Stimulated activated CD8-positive, alpha-beta memory T cell treated with anti-CD3 and anti-CD28 coated beads, Interleukin-15, amount 100 ng/mL, for 48 hours (primary cell): Measurements from ENCODE around the gene AKT3.

Source experiments
- DNase-seq, 2 donors: peaks; one replicate each; pipeline ENCODE4 v3.0.0-alpha.2; 2020; ENCODE audit warnings: low read depth in 2 of 2

The AKT3 gene

GRCh38 chr1:243557866-243558265, 292.2 kb downstream of the AKT3 start:
- DNase-seq, result no peak

GRCh38 chr1:243554686-243555085, 295.4 kb downstream of the AKT3 start:
- no peak for DNase-seq

DNA sequence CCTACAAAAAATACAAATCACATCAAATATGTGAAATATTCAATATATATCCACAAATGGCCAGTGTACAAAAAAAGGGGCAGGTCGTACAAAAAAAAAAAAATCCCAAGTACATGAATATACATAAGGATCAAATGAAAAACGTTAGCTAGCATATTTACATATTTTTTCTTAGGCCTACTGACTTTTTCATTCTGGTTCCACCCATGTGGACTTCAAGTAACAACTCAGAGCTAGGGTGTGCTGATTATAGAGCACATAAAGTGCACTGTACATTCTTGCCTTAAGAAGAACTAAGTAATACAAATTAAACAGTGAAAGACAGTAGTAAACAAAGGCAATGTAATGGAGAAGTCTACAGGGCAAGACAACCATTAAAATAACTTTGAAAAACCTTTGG, 297.0 kb downstream of the AKT3 start:
- no peak for DNase-seq

DNA sequence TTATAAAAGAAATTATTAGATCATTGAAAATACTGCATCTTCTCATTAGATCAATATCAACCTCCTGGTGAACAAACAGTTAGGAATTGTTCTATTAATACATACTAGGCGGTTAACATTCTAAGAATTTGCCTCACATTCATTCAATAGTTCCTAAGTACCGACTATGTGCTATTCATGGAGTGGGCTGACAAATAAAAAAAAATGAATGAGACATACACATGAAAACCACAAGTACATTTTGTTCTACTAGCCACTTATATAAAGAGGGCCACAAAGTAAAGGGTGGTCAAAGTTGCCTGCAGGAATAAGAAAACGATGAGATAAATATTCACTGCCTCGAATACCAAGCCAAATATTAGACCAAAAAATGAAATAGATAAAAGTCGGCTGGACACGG, 299.8 kb downstream of the AKT3 start:
- no peak for DNase-seq

DNA sequence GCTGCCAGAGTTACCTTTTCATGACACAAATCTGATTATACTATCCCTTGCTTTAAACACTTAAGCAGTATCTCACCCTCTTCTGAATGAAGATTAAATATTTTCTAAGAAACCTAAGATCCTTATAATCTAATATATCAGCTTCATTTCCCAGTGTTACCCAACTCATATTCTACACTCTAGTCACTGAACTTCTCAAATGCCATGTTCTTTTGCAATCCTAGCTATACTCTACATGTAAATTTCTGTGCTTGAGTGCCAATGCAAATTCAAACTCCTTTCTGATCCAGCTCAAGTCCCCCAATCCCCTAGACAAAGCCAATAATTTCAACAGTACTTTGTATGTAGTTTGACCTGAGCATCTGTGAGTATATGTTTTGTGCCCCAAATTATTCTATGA, 300.3 kb downstream of the AKT3 start:
- DNase-seq, result no peak

DNA sequence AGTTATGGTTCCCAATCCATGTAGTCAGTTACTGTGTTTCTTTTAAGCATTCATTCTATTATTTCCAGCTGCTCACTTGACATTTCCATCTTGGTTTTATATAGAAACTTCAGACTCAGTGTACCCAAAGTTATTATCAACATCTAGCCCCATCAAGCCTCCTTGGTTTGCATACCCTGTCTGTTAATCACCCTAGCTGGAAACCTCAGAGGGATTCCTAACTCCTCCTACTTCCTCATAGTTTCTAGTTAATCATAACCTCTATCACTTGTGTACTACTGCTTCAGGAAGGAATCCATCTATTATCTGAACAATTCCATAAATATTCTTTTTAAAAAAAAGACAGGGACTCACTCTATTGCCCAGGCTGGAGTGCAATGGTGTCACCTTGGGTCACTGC, 300.9 kb downstream of the AKT3 start:
- DNase-seq, result no peak

- no peak for DNase-seq
These were observed 301.5 kb downstream of the AKT3 start for GRCh38 chr1:243548516-243548915.

DNA sequence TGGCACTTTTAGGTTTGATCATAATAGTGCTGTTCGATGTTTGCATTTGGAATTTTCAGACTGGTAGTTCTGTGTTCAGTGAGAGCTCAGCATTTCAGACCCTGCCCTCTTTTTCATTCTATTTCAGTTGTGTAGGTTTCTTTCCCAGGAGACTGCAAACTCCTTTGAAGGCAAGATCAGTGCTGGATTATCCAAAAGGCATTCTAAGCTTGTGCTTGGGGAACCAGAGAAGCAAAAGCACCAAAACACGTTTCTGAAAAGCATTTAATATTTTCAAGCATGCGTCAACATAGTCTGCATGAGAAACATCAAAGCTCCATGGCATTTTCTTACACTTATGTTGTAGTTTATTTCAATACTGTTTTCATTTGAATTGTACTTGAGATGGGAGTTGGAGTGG, 302.2 kb downstream of the AKT3 start:
- DNase-seq, result no peak

DNA sequence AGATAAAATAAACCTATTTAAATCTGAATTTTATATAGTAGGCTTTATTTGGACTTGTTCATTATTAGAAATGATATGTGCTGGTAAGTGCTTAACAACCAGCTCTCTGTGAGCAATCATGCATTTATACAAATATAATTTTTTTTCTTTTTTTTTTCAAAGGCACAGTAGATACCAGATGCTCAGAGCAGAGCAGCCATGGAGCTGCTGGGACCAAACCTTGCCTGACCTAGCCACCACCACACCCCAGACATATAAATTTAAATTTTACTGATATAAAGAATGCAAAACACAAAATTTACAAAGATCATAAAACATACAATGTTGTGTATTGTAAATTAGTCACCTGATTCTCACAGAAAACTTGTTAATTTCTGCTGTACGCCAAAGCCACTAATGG, 303.6 kb downstream of the AKT3 start:
- no peak for DNase-seq

DNA sequence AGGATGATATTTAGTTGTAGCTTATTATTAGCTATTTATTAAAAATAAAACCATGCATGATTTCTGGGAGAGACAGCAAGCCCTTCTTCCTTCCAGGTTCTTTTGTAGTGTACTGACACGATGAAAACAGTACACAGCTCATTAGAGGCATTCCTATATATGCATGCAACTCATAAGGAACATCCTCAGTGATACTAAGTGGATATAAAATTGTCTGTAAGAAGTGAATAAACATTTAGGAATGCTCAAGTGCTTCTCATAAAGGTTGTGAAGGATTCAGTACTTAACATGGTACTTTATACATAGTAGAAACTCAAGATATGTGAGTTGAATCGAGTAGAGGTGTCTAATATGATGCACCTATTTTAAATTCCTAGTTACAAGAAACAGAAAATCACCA, 306.5 kb downstream of the AKT3 start:
- DNase-seq, result no peak

GRCh38 chr1:243542739-243543415, 307.2 kb downstream of the AKT3 start:
- no peak for DNase-seq

GRCh38 chr1:243539636-243540035, 310.4 kb downstream of the AKT3 start:
- DNase-seq, result no peak

DNA sequence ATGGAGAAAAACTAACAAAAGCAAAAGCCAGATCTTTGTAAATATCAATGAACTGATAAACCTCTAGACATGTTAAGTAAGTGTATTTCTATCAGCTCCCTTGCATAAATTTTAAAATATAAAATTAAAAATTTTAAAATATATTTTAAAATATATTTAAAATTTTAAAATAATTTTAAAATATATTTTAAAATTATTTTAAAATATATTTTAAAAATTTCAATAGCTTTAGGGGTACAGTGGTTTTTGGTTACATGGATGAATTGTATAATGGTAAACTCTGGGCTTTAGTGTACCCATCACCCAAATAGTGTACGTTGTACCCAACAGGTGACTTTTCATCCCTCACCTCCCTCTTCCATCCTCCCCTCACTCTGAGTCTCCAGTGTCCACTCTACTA, 315.0 kb downstream of the AKT3 start:
- no peak for DNase-seq

- DNase-seq, result no peak
These were observed 320.5 kb downstream of the AKT3 start for GRCh38 chr1:243529512-243529911.

- no peak for DNase-seq
These were observed 321.5 kb downstream of the AKT3 start for GRCh38 chr1:243528459-243529121.

DNA sequence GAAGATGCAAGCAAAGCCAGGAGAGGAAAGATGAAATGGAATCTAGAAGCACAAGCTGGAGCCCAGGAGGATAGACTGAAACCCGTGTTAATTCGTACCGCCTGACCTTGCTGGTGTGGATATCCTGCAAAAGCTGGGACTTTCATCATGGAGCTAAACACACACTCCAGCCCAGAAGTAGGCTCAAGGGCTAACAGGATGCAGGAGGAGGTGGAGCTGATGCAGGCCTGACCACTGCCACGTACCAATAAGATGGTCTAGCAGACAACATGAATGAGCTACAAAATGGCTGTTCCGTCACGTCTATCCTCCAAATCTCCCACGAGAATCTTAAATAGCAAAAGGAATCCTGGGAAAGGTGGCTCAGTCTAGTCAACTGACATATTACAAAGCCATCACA, 323.9 kb downstream of the AKT3 start:
- DNase-seq, result no peak

DNA sequence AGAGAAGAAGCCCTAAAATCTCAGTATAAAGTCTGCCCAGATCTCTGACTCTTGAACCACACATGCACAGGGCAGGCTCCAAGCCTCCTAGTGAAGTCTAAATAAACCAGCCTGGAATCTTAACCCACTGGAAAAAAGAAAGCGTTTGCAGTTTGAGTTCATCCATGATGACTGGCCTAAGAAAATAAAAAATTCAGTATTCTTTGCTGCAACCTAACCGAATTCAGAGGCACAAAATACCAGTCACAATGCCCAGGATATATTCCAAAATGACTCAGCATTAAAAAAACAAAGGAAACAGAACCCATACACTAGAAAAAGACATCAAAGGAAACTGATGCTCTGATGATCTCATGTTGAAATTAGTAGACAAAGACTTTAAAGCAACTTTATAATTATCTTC, 325.0 kb downstream of the AKT3 start:
- DNase-seq, result no peak

GRCh38 chr1:243523766-243524165, 326.3 kb downstream of the AKT3 start:
- no peak for DNase-seq

GRCh38 chr1:243520831-243521230, 329.2 kb downstream of the AKT3 start:
- DNase-seq, result no peak

GRCh38 chr1:243514927-243515326, 335.1 kb downstream of the AKT3 start:
- no peak for DNase-seq

DNA sequence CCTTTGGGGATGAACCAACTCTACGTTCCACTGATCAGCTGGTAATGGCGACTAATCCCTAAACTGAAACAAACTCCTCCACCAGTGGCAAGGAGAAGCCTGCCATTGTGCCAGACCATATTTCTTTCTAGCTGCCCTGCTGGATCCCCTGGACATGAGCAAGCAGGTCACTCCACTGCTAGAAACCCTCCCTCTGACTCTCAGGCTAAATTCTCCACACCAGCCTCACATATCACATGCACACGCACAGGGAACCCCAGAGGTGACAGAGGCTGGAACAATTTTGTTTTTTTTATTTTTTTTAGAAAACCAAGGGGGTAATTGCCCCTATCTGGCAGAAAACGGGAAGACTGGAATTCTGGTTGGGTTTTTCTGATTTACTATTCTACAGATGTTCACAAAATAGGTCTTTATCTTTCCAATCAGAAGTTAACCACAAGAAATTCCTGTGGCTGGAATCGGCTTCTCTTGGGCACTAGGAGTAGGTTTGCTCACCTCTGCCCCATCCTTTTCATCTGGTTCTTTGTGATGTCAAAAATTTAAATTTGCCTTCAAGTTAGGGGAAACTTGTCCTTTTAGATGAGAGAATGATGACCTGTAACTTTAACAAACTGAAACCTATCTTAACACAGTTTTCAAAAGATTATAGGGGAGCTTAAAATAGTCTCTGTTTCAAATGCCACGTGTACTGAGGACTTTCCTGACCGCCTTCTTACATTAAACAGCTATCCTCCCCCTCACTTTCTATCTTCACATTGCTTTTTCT, 336.1 kb downstream of the AKT3 start:
- DNase-seq, result no peak

GRCh38 chr1:243510928-243511327, 339.1 kb downstream of the AKT3 start:
- no peak for DNase-seq

DNA sequence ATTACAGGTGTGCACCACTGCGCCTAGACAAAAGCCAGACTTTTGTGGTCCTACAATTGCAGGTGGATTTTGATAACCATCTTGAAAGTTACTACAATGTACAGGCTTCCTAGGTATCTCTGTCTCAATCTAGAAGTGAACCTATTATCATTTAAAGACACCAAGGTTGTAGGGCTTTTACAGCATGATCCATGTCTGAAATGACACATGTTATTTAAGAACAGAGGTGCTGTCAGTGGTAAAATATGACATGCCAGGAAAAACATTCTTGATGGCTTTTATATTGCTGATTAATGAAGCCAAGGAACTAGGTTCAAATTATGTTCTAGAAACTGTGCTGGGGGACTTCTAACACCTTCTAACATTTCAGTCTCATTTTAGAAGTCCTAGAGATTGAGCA, 341.1 kb downstream of the AKT3 start:
- no peak for DNase-seq
